HG03196 (cell line): Measurements from ENCODE around the gene ARID1B.

Experiments used
- ATAC-seq: cut with Tn5 transposase; IDR thresholded peaks from one replicate; pipeline ENCODE4 v1.9.1; 2021; ENCODE audit not compliant: unreplicated experiment

The ARID1B gene

DNA sequence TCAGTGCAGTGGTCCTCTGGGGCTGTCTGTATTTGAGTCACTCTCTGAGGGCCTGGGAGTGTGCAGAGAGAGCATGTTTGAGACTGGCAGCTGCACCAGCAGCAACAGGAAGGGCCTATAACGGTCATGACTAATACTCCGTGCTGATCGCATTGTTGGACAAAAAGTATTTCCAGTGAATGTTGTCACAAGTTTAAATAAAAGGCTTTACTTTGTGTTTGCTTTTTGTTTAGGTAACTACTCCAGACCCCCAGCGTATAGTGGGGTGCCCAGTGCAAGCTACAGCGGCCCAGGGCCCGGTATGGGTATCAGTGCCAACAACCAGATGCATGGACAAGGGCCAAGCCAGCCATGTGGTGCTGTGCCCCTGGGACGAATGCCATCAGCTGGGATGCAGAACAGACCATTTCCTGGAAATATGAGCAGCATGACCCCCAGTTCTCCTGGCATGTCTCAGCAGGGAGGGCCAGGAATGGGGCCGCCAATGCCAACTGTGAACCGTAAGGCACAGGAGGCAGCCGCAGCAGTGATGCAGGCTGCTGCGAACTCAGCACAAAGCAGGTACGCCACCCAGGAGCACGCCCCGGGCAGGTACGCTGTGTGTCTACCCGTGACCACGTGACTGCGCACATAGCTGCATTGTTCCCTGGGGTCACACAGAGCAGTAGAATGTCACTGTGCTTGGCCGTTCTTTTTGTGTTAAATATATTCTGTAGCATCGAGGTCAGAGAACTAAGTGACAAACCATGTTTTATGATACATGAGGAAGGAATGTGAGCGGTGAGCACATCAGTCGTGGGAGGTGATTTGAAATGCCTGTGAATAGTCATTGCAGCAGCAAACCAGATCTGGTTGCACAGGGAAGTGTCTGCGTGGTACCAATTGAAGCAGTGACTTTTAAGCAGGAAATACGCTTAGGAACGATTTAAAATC lies 371.5 kb downstream of the ARID1B start:
- ATAC-seq: no peak

DNA sequence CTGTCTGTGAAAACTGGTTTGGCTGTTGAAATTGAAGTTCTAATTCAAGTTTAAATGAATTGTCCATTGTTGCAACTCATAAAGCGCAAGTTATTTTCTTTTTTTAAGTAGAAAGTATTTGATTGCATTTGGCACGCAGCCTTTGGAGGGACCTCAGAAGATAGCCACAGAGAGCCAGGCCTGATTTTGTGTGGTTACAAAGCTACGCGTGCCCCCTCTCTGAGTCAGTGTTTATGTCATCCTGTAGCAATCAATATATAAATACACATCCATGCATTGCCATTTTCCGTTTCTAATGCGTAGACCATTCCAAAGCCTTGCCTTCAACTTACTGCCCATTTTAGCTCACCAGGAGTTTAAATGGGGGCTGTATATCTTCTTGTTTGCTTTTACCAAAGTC lies 372.9 kb downstream of the ARID1B start:
- ATAC-seq: no peak

DNA sequence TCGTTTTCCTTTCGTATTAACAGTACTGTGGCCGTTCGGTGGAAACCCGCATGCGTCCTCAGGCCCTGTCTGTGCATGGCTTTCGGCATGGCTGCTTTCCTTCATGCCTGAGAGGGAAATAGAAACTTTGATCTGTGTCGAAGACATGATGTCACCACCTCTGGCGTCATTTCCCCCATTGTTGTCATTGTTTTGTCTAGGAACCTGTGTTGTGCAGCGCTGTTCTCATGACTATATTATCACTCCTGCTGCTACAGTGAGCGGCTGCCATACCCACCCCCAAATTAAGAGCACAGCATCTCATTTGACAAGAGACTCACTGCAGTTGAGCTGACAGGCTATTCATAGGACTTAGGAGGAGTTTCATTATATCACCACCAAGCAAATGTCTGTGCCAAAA lies 373.9 kb downstream of the ARID1B start:
- no peak for ATAC-seq

DNA sequence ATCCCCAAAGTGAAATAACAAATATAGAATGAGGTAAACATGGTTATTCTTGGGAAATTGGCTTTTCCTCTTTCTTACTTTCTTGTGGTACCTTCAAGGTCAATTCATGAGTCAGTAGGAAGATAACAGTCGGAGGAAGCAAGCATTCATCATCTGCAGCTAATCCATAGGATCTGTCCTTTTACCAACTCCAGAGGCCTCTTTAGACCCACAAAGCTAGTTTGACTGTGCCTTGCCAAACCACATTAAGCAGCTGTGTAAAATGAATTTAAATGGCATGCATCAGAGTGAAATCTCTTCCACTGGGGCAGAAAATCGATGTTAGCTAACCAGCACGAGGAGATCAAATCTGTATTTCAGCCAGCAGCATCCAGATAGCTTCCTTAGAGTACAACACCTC lies 374.8 kb downstream of the ARID1B start:
- ATAC-seq: no peak

DNA sequence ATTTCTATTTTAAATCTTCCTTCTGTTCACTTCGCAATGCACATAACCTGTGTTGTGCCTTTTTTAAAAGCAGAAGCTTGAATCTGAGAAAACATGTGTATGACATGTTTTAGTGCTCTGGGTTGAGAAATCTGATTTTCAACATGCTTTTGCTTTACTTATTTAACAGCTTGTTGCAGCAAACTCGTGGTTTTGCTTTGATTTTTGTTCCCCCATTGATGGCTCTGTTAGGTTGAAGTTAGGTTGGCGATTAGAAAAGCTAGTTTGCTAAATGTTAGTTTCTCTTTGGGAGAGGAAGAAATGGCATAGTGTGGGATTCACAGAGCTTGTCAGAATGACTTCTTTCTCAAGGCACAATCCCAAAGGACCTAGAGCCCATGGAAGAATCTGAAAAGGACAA lies 375.4 kb downstream of the ARID1B start:
- ATAC-seq: no peak

DNA sequence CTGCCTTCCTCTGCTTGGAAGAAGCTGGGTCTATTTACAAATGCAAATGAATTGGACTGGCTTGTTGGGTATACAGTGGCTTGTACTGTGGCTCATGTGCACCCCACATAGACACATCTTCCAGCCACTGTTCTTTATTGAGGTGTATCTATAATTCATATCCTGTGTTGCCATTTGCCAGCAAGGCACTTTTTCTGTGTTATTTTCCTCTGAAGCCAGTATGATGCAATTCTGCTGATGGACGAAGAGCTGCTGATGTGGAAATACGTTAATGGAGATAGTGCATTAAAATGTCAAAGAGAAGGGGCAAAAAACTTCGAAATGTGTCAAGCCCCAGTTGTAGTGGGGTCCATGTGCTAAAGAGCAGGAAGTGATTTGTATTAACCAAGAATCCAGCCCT lies 378.6 kb downstream of the ARID1B start:
- no peak for ATAC-seq

- no peak for ATAC-seq
These were observed 380.1 kb downstream of the ARID1B start for GRCh38 chr6:157157258-157157657.

GRCh38 chr6:157158456-157158855 lies 381.3 kb downstream of the ARID1B start:
- no peak for ATAC-seq

DNA sequence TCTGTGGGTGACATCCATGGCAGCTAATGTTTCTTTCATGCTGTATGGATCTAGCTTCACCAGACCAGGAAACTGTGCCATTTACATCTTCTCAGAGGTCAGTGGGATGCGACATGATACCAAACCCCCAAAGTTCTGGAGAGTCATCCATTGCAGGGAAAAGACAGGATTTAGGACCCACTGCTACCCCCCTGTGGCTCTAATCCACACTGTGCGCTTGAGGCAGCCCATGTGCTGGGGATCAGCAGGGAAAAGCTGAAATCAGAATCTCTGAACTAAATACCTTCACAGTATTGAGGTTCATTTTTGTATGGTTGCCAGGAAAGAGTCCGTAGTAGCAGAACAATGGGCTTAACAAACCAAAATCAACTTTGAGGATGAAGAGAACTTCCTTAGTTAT lies 381.7 kb downstream of the ARID1B start:
- no peak for ATAC-seq

DNA sequence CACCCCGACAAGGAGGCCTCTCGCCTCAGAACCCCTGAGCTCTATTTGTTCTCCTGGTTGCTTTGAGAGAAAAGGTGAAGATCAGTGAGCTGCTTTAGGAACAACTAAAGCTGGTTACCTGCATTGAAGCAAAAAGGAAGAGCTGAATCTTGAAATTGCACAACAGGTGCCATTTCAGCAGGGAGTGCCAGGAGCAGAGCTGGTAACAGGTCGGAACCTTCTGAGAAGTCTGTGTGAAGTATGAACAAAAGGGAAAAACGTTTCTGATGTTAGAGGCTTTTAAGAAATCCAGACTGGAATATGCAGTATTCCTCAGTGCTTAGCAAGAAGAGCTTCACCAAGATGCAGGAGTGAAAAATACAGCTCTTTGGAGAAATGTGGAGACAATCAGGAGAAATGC lies 382.2 kb downstream of the ARID1B start:
- ATAC-seq: no peak

DNA sequence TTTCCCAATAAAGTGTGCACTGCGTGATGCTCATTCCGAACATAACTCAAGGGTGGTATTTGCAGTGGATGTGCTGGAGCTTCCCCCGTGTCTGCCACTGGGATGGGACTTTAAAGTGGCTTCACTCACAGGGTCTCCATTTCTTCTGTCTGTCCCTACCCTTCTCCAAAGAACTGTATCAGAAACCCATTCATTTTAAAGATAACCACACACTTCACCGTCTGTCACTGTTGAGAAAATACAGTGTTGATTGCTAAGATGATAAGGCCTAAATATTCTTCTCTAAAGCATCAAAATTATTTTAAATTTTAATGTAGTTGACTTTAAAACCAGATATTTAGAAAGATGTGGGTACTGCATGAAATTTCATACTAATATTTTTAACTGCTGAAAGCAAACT lies 384.7 kb downstream of the ARID1B start:
- ATAC-seq: no peak

DNA sequence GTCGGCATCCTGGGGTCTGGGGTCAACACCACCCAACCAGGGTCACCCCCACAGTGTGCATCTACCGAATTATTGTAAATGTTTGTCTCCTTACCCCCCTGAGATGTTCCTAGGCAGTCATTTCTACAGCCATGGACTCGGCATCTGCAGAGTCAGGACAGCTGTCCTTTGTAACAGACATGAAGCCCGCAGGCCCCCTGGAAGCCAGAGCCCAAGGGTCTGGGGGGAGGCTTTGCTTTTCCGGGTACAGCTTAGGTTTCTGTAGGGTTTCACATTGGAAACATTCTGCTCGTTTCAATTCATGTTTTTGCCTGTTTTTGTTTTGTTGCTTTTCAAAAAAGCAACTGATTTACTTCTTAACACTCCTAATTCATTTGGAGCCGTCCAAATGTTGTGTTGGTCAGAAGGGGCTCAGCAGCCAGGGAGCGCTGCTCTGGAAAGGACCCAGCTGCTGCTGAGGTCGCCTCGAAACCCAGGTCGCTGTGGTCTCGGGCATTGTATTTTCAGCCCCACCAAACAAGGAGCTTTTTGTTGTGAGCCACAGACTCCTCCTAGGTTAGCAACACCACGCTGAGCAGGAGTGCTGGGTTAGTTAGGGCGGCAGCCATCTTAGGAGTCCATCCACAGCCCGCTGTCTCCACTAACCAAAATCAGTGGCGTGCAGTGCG lies 385.7 kb downstream of the ARID1B start:
- ATAC-seq: no peak

DNA sequence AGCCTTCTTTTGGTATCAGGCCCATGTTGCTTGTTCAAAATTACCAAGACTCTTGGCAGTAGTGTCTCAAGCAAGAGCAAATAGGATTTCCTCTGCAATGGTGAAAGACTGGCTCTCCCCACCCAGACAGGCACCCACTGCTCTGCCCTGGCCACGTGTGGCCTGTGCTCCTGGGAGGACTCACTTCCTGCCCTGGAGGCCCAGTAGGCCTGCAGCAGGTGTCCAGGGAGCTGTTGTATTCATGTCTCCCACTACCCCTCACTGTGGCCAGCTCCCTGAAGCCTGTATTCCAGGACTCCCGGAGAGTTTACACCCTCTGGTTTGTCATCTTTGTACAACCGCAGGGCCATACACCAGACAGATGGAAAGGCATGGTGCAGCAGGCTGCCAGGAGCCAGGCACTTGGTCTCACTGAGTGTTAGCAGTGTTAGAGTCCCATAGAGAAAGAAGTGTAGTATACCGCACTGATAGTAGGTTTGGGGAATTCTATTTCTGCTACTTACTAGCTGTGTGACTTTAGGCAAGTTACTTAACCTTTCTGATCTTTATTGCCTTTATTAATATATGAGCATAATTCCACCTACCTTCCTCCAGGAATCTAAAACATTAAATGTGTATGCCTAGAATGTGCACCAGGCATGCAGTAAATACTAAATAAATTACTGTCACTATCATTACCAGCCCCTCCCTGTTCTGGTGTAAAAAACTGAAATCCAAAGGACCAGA lies 386.4 kb downstream of the ARID1B start:
- no peak for ATAC-seq

DNA sequence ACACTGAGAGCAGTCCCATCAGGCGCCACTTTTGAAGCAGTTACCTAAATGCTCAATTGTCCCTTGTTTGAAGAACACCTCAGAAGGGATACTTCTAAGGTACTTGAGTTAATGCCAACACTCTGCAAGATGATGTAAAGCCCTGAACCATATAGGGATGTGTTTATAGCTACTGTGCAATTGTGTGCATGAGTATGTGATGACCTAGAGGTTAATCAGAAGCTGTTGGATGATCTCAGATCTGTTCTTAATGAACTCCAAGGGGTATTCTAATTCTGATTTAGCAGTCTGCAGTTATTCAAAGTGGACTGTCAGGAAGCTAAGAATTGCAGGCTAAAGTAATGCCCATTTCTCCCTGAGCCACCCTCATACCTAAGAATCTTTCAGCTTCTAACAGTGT lies 387.8 kb downstream of the ARID1B start:
- no peak for ATAC-seq

DNA sequence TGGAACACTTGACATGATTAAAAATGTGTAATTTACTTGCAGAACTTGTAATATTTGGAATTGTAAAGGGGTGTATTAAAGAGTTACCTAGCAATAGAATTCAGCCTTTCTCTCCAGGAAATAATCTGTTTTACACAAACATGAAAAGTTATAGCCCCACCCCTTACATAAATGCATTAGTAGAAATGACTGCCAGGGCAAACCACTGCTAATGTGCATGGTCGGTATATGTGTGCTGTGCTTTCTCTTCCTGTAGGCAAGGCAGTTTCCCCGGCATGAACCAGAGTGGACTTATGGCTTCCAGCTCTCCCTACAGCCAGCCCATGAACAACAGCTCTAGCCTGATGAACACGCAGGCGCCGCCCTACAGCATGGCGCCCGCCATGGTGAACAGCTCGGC lies 389.6 kb downstream of the ARID1B start:
- ATAC-seq: no peak

- ATAC-seq: no peak
These were observed 390.7 kb downstream of the ARID1B start for GRCh38 chr6:157167837-157168236.

DNA sequence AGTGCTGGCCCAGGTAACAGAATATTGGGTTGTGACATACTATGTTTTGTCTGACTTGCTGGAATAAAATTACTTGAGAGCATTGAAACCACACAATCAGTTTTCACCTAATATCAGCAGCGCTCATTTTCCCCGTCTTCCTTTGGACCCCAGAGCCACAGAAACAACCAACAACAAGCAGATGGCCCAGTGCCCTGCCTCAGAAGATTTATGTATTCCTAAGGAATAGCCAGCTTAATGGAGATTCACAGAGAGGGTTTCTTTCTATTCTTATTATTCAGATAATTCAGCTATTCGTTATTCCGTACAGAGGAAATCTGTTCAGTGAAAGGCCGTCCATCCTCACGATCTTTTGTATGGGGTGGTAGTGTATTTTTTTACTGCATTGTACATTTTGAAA lies 391.3 kb downstream of the ARID1B start:
- no peak for ATAC-seq

GRCh38 chr6:157169226-157169625 lies 392.0 kb downstream of the ARID1B start:
- ATAC-seq: no peak

DNA sequence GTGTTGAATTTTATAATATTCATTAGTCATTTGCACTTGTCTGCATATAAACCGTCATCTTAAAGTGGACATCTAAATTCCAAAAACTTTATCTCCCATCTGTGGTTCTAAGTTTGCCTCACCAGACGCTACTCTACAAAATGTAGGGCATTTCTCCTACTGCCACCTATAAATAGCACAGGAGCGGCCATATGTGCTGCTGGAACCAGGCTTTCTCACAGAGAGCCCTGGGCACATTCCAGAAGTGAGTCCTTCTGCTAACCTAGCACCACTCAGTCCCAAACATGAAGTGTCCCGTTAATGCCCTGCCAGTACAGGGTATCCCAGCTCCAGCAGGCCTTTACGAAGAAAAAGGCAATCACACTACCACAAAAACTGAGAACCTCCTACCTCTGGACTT lies 392.5 kb downstream of the ARID1B start:
- ATAC-seq: no peak

DNA sequence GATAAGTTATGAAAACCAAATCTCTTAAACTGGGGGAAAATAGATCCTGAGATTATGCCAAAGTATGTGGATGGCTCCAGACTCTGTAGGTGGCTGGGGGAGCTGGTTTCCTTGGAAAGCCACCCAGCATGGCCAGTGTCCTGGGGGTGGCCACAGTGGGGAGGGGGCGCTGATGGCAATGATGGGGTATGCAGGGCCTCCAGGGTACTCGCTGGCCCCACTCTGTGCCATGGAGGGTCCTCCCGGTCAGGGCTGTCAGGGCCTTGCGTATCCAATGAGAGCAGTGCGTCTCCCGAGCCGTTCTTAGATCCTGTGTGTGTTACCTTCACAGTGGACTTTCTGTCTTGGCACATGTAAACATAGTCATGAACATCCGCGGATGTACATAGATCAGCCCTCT lies 393.4 kb downstream of the ARID1B start:
- no peak for ATAC-seq

DNA sequence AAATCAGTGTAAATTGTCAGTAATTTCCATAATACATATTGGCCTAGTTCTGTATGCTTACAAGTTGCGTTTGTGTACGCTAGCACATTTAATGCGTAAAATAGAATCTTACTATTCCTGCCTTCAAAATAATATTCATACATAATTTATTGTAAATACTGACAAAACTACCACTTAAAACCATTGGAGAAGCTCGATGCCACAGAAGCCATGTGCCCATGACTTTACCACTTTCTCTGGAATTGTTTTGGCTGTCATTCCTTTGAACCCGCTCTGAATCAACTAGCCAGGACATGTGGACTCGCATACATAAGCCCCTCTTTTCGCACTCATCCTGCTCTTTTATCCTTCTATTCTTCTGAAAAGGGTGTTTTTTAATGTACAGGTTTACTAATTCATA lies 394.6 kb downstream of the ARID1B start:
- no peak for ATAC-seq

GRCh38 chr6:157172231-157172701 lies 395.1 kb downstream of the ARID1B start:
- no peak for ATAC-seq
